Stimulated activated CD8-positive, alpha-beta memory T cell treated with anti-CD3 and anti-CD28 coated beads, Interleukin-15, amount 100 ng/mL, for 24 hours (primary cell): ENCODE measurements around the gene SCLY.
"Not testable (repeated sequence)": the region's sequence is repeated elsewhere in the genome, so short reads cannot be mapped to it uniquely, and the experiment has no call there.

Experiments
- DNase-seq: peaks from one replicate; pipeline ENCODE4 v3.0.0-alpha.2; 2020; ENCODE audit warnings: low read depth

The SCLY gene, protein sequence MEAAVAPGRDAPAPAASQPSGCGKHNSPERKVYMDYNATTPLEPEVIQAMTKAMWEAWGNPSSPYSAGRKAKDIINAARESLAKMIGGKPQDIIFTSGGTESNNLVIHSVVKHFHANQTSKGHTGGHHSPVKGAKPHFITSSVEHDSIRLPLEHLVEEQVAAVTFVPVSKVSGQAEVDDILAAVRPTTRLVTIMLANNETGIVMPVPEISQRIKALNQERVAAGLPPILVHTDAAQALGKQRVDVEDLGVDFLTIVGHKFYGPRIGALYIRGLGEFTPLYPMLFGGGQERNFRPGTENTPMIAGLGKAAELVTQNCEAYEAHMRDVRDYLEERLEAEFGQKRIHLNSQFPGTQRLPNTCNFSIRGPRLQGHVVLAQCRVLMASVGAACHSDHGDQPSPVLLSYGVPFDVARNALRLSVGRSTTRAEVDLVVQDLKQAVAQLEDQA

DNA sequence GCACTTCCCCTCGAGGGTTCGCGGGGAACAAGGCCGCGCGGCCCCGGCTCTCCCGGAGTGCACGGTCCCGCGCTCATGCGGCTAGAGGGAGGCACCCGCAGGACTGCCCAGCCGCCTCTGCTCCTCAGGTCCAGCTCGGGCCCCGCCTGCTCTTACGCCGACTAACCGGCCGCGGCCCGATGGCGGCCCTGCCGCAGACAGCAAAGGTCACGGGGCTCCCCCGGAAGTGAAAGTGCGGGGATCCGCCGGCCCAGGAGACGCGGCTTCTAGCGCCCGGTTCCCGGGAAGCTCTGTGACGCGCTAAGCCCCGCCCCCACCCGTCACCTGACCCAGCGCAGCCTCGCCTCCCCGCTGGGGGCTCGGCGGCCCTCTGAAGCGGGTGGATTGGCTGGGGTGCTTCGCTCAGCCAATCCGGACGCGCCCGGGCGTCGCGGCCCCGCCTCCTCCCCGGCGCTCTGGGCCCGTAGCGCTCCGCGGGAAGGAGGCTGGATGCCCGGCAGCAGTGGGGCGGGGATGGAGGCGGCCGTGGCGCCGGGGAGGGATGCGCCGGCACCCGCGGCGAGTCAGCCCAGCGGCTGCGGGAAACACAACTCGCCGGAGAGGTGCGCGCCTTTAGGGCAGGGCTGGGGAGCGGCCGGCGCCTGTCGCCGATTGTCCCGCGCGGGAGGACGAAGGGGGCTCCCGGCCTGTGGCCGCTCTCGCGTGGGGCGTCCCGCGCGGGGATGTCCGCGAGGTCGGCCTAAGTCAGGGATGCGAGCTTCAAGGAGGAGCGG lies at the start of gene SCLY:
Gene SCLY, plus strand, starts transcription at position 460 of the 773 bp plus-strand sequence. Its CDS starts 54 bp downstream, at position 514.
- peak; percentile 92 for DNase-seq

DNA sequence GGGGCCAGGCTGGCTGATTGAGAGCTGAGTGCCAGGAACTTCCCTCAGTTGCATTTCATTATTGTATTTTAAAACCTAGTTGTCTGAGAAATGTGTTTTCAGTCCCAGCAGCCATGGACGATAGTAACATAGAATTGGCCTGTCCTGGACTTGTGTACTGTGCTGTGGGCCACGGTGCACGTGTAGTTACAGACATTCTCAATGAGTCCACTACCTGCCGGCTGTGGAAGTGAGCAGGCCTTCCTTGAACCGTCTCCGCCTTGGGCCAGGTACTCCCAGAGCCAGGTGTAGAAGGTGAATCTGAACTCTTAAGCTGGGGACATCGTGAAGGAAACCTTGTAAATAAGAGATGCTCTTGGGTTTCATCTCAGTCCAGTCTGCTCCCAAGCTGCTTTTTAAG lies 47.0 kb upstream of the SCLY start:
- DNase-seq, result no peak

DNA sequence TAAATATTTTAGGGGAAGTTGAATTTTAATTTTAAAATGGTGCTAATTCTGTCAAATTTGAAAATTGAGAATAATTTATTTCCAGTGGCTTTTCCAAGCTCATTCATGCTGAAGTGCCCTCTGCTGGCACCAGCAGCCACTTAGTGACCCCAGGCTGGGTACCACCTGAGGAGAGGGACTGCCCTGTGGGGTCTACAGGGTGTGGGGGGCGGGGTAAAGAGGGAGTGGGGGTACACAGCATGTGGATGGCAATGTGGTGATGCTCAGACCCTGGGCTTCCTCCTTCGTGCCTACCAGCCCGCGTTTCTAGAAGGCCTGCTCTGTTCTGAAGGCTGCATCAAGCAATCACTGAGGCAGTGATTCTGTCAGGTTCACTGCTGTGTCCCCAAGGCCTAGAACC lies 45.1 kb upstream of the SCLY start:
- DNase-seq, result no peak

DNA sequence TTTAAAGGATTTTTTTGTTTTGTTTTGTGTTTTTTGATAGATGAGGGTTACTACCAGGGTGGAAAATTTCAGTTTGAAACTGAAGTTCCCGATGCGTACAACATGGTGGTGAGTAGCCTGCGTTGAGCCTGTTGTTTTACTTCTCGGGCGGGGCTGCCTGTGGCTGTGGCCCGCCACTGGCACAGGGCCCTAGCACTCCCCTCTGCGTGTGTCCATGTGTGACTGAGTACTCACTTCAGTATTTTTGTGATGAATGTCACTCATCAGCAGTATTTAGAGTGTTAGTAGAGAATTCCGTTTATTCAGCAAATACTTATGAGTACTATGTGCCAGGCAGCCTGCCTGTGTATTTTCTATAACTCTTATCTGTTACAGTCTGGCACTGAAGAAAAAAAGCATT lies 44.3 kb upstream of the SCLY start:
- DNase-seq, result no peak

DNA sequence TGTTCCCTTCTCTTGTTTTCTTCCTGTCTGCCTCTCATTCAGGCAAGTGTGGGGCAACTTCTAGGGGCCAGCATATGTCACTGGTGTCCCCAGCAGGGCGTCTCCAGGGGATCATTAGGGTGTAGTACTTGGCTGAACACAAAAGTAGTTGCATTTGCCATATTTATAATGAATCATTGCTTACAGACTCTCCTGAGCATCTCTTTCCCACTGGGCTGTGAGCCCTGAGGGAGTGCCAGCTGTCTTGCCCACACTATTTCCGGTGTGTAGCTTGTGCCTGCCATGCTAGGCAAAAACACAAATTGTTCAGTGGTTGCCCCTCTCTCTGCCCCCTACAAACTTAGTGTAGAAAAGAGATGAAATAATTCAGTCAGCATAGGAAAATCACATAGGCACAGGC lies 40.8 kb upstream of the SCLY start:
- DNase-seq, result no peak

DNA sequence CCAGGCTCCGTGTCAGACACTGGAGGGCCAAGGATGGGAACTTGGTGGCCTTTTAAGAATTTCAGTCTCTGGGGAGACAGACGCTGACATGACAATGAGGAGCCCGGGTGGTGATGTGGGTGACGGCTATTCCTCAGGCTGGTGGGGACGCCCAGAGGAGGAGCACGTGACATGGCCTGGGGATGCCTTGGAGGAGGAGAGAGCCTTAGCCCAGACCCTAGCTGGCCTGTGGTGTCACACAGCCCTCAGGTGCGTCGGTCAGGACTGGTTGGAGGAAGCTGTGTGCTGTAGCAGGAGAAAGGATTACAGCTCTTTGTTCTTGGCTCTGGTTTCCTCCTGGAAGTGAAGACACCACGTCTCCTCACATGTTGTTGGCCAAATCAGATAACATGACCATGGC lies 40.0 kb upstream of the SCLY start:
- no peak for DNase-seq

DNA sequence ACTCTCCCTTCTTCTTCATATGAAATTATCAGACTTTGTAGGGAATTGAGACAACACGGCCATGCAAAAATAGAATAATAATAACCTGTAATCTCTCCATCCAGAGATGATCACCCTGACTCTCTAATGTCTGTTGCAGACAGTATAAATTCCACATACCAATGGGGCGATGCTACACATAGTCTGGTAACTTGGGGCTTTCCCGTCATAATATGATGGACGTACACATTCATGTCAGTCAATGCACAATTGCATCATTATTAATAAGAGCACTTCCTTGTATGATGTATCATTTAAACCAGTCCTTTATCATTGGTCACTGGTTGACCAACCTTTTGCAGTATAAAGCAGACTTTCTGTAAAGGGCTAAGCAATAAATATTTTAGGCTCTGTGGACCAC lies 39.5 kb upstream of the SCLY start:
- no peak for DNase-seq

DNA sequence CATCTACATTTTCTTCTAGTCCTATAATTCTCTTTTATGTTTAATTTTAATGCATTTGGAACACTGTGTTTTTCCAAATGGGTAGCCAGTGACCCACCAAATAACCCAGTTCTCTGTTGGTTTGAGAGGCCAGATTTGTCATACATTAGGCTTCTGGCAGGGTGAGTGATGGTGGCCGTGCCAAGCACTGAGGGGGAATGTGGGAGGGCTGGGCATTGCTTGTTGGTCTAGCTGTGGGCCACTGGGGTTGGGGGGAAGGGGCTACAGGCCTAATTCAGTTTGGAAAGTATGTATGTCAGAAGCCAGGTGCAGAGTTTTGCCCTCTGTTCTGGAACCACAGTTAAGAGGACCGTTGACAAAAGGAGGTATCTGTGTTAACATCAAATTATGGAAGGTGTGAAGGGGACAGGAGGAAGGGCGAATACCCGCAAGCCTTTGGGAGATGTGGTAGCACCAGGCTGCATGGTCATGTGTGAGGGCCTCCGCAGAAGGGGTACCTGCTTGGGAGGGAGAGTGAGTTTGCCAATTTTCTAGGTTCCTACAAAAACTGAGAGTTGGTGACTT lies 38.1 kb upstream of the SCLY start:
- DNase-seq, result no peak

DNA sequence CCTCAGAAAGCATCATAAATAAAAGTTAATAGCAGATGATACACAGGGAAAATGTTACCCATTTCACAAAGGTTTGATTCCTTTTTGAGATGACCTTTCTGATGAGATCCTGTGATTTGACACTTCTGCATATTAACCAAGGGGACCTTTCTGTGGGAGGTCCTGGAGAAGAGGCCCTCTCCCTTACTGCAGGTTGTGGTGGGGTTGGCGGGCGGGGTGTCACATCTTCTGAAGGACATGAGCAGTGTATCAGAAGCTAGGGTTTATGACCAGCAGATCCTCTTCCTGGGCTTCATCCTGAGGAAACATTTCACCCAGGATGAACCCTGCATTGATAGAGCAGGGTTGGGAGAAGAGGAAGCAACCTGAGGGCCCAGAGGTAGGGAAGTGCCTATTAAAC lies 37.2 kb upstream of the SCLY start:
- no peak for DNase-seq

DNA sequence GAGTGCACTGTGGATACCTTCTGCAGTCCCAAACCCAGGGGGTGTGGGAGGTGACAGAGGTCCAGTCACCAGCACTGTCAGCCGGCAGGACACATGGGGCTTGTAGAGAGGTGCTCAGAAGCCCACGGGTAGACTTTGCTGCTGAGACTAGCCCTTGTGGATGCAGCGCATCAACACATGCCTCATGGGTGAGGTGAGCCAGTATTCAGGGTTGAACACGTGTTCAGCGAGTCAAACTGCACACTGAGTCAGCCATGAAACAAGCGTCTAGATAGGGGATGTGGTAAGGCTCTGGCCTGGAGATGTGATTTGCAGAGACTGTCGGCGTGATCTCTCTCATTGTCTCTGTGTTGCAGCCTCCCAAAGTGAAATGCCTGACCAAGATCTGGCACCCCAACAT lies 35.8 kb upstream of the SCLY start:
- no peak for DNase-seq

DNA sequence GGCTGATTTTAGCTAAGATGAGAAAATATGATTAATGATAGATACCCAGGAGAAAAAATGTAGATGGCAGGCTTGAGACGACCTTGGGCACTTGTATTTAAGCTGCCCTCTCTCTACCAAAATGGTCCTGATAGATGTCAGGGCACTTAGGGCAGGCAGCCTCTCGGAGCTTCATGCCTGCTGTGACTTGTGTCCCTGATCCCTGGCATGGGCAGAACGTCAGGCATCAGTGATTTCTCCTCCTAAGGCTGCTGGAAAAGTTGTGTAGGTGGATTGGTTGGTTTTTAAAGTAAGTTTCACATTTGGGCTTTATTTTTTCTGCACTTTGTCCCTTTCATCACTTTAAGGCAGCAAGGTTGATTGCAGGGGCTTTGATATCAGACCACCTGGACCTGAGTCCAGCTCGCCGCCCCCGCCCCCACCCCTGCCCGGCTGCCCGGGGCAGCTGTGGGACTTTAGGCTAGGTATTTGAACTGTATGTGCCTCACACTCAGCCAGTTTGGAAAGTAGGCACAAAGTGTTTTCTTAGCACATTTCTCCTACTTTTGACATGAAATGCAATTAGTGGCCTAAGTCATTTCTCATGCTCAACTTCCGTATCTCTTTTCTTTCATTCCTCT lies 35.0 kb upstream of the SCLY start:
- no peak for DNase-seq

DNA sequence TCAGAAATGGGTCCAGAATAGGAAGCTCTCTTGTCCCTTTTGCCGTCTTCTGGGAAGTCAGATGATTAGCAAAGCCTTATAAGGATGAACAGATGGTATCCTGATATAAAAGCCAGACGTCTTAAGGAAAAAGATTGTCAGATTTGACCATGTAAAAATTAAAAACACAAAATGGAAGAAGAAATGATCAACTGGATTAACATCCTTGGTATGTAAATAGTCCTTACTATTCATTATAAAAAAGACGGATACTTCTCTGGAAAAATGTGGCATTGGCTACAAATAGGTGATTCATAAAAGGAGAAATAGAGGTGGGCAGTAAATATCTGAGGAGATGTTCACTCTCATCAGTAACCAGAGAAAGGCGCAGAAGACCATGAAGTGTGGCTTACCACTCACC lies 33.7 kb upstream of the SCLY start:
- no peak for DNase-seq

DNA sequence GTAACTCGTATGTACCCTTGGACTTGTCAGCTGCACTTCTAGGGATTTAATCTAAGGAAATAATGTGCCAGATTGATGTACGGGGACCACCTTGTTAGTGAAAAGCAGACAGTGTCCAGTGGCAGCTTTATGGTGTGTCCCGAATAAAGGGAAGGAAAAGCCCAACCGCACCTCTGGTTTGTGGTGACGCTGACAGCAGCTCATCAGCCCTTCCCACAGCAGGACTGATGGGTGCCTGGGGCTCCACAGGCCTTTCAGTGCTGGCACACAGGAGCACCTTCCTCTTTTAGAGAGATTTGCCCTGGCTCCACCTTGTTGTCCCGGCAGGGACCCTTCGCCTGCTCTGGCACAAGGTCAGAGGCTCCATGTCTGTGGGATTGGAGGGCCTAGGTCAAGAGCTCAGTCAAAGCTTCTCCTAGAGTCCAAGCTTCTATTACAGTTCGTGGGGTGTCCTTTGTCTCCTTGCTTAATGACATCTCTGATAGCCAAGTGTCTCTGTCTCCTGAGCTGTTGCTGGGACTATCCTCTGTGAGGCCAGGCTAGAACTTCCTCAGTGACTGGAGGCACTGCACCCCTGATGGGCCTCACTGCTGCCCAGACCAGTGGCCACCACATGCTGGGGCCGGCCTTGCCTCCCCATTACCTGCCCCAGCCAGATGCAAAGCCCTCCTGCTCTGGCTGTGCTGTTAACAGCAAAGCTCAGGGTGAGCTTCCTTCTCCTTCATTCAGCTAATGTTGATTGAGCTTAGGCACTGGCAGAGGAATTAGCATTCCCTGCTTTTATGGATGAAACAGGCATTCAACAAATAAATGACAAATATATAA lies 33.0 kb upstream of the SCLY start:
- DNase-seq, result no peak

DNA sequence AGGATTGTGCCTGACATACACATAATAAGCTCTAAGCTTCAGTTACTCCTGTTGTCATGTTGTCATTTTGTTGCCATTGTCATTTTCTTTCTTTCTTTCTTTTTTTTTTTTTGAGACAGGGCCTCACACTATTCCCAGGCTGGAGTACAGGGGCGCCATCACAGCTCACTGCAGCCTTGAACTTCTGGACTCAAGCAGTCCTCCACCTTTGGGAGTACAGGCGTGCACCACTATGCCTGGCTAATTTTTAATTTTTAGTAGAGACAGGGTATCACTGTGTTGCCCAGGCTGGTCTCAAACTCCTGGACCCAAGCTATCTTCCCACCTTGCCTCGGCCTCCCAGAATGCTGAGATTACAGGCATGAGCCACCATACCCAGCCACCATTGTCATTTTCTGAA lies 30.9 kb upstream of the SCLY start:
- no peak for DNase-seq

DNA sequence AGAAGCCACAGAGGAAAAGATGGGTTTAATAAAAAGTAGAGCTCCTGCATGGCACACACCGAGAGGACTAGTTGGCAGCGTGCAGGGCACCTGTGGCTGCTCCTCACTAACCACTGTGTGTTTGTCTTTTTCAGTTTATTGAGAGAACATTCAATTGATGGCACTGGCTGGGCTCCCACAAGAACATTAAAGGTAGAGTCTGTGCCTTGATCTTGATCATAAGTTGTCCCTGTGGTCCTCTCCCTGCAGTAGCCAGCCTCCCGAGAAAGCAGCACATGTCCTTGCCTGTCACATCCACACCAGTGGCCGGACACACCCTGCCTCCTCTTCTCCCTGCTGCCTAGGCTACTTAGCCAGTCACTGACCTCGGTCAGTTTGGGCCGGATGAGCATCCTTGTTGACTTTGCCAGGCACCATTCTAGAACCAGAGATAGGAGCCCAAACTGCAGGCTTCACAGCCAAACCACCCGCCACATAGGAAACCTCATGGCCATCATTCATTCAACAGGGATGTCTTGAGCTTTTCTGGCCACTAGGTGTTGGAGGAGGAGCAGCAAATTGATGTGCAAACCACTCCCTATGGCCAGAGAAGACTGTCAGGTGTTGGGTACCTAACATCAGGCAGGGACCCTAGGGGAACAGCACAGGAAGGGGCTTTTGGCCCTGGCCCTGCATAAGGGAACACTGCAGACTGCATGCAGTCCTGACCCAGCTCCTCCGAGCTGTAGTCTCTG lies 30.2 kb upstream of the SCLY start:
- DNase-seq, result no peak

DNA sequence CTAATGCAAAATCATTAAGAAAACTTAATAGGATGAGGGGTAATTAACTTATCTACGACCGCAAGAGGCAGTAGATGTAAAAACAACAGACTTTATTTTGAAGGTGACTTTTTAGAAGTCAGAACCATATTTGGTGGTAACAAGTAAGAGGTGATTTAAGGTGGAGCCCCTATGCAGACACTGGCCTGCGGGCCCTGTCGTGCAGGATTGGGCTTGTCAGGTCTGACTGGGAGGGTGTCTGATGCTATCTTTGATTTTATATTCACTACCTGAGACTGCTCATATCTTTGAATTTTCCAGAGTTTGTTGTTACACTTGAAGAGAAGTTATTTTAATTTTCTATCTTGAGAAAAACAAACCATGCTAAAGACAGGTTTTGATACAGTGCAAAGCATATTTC lies 29.1 kb upstream of the SCLY start:
- no peak for DNase-seq

DNA sequence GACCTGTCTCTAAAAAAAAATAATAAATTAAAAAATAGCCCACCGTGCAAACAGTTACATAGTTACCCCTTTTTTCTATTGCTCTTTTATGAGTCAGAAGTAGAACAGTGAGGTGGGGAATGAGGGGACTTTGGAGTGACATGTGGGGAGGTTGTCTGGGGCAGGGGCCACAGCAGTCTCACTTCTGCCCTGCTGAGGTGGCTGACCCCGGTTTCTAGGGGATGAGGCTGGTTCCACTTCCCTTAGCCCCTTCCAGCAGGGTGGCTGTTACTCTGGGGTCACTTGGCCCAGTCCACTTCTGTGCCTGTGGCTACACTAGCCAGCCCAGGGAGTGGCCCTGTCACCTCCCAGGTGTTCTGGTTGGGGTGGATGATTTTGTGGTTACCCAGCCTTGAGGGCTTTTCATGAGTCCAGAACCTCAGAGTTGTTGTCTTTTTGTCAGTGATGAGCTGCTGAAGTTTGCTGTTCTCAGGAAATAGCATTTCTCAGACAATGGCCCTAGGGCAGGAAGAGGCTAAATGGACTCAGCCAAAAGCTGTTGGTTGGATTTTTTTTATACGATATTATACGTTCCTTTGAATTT lies 28.0 kb upstream of the SCLY start:
- DNase-seq, result no peak

DNA sequence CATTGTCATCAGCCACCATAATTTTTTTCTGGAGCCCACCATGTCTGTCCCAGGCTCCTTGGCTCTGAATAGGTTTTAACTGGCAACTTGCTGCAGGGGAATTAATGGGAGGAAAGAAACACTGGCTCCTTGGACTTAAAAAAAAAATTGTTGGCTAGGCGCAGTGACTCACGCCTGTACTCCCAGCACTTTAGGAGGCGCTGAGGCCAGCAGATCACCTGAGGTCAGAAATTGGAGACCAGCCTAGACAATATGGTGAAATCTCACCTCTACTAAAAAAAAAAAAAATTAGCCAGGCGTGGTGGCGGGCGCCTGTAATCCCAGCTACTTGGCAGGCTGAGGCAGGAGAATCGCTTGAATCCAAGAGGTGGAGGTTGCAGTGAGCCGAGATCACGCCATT lies 26.8 kb upstream of the SCLY start:
- not testable (repeated sequence) for DNase-seq

DNA sequence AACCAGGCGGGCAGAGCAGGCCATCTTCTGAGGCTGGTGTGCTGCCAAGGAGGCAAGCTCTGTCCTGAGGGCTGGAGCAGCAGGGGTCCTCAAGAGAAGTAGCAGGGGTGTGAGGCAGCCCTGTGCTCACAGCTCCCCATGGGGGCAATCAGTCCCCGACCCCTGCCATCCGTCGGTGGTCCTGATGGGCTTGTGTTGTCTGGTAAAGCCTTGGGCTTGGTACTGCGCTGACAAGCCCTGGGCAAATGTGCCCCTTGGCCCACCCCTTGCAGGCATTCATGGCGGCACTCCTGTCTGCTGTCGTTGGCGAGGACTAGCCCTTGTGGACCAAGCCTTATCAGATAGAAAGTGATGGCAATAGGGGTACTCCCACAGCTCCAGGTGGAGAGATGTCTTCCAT lies 22.6 kb upstream of the SCLY start:
- no peak for DNase-seq

DNA sequence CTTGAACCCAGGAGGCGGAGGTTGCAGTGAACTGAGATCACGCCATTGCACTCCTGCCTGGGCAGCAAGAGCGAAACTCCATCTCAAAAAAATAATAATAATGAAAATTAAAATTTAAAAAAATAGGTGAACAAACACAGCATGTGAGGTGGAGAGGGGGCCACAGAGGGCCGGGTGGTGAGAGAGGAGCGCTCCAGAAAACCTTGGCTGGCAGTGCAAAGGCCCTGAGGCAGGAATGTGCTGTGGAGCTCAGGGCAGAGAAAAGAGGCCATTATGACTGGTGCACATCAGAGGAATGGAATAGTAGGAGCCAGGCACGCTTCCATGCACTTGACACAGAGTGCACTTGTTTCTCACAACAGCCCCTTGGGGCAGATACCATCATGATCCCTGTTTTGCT lies 21.6 kb upstream of the SCLY start:
- no peak for DNase-seq

DNA sequence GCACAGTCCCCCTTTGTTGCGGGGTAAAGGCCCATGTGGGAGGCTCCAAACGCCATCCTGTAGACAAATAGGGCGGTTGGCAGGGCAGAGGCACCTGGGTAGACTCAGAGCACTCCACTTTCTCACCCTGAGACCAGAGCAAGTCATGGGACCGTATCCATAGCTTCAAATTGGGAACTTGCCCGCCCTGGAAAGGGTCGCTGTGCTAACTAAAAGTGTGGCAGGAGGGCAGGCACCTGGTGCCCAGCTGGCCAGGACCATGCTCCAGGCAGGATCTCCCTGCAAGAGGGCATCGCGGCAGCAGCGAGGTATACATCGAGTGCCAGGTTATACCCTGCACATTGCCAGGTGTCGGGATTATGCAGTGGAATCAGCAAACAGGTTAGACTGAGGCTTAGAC lies 20.8 kb upstream of the SCLY start:
- no peak for DNase-seq
